CD4-positive, alpha-beta T cell (primary cell): ENCODE measurements around the gene AP4E1. TPM values are rescaled to one million over a fixed set of nuclear protein-coding genes. Genes with fewer than 3 reads are reported as not detected.

Experiments used
- ATAC-seq: fragments of 200-7000 bp; cut with Tn5 transposase; one replicate; pipeline ENCODE4 v1.10.0; 2022; ENCODE audit warnings: mild to moderate bottlenecking; ENCODE audit not compliant: poor library complexity
- CTCF ChIA-PET: fragments of 350-600 bp; sonication (Branson Sonifier 250); formaldehyde crosslinking; loops from one replicate; lab custom pipeline; 2021; ENCODE audit warnings: antibody characterized with exemption, inconsistent platforms; lab: Charles Lee
- POLR2A ChIA-PET: fragments of 350-600 bp; sonication (Branson Sonifier 250); formaldehyde crosslinking; loops from one replicate; lab custom pipeline; 2021; ENCODE audit warnings: antibody characterized with exemption, inconsistent platforms; lab: Charles Lee
- DNase-seq, 14 experiments: peaks; one replicate each; pipeline ENCODE4 v3.0.0-alpha.2; 2013 to 2020; ENCODE audit warnings: mixed read lengths in 2 of 14
- H3K27ac ChIP-seq, 2 donors: one replicate each; pipeline versions ENCODE4 v1.5.1 to v1.7.0; 2013; ENCODE audit warnings: low read length in 2 of 2, low read depth in 1 of 2, mild to moderate bottlenecking in 1 of 2
- H3K27me3 ChIP-seq, 2 experiments: 1 replicate in 1 of 2; 2 replicates in 1 of 2; pipeline versions ENCODE4 v1.6.1 to v1.7.0; 2013; ENCODE audit warnings: low read length in 2 of 2, control low read depth in 1 of 2, mild to moderate bottlenecking in 1 of 2, moderate library complexity in 1 of 2; ENCODE audit not compliant: insufficient read depth in 2 of 2, control insufficient read depth in 1 of 2
- H3K36me3 ChIP-seq: one replicate; pipeline ENCODE4 v1.6.1; 2013; ENCODE audit warnings: low read length, control low read depth; ENCODE audit not compliant: insufficient read depth
- H3K4me1 ChIP-seq: one replicate; pipeline ENCODE4 v1.6.1; 2013; ENCODE audit warnings: low read length, control low read depth; ENCODE audit not compliant: insufficient read depth
- H3K4me3 ChIP-seq: one replicate; pipeline ENCODE4 v1.5.1; 2013; ENCODE audit warnings: mild to moderate bottlenecking, low read length, moderate library complexity
- H3K9me3 ChIP-seq, 2 experiments: 1 replicate in 1 of 2; 2 replicates in 1 of 2; pipeline versions ENCODE4 v1.6.1 to v1.7.0; 2013; ENCODE audit warnings: low read length in 2 of 2, mild to moderate bottlenecking in 2 of 2, control low read depth in 1 of 2, moderate library complexity in 1 of 2; ENCODE audit not compliant: control insufficient read depth in 1 of 2, insufficient read depth in 1 of 2
- H3K27ac Mint-ChIP-seq: one replicate; pipeline ENCODE4 v1.8.0; 2020; ENCODE audit warnings: mixed read lengths
- H3K27me3 Mint-ChIP-seq: one replicate; pipeline ENCODE4 v1.8.0; 2021; ENCODE audit warnings: mixed read lengths
- H3K36me3 Mint-ChIP-seq: one replicate; pipeline ENCODE4 v1.8.0; 2021; ENCODE audit warnings: low read depth, mixed read lengths
- H3K4me1 Mint-ChIP-seq: one replicate; pipeline ENCODE4 v1.8.0; 2021; ENCODE audit warnings: low read depth, mixed read lengths
- H3K4me3 Mint-ChIP-seq: one replicate; pipeline ENCODE4 v1.8.0; 2020; ENCODE audit warnings: mild to moderate bottlenecking, mixed read lengths
- H3K9me3 Mint-ChIP-seq: one replicate; pipeline ENCODE4 v1.8.0; 2020; ENCODE audit warnings: mixed read lengths
- intact Hi-C, 2 experiments: fragments of 100-400 bp; cut with DNase I in 1 of 2; cut with micrococcal nuclease in 1 of 2; formaldehyde crosslinking; loops; one replicate each; pipeline versions ENCODE4 v1.15.1 to v1.9.0; 2023 to 2025; cut with DNase I, micrococcal nuclease
- total RNA-seq, 174 experiments: library from RNA in 2 of 174; stranded (reverse) in 2 of 174; gene quantifications; one replicate each; pipeline ENCODE4 v1.2.3 and lab custom pipeline; 2021 to 2026
- TF ChIP-seq, protein P1 (sequence below): fragments of 200-600 bp; IDR thresholded peaks from one replicate; pipeline ENCODE4 v1.8.0; 2022; ENCODE audit warnings: antibody characterized with exemption, mild to moderate bottlenecking

Gene AP4E1
- total RNA-seq, 2 experiments from 2014 or later: 6.3 to 6.6 TPM

DNA sequence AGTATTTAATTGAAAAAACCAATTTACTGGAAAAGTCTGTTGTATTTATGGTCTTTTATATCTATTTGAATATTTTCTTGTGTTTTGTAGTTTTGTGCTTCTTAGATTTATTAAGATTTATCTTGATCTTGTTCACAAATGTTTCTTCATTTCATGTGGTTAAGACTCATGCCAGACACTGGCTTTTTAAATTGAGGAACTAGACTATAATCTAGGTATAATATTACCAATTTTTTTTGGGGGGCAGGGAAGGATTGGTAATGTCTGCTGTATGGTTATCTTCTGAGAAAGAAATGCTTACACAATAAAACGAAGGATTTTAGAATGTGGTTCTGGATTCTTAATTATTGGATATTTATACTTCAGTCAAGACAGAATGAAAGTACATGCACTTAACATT is 24.9 kb downstream of the AP4E1 start:
- no peak overlapping the region for H3K4me3 ChIP-seq
- Mint-ChIP-seq H3K36me3 (peaks cover 72% of the 10 kb centered on the region), H3K4me3 (no peak overlapping the region), H3K27me3 (no peaks in the 10 kb centered on the region), H3K9me3 (no peaks in the 10 kb centered on the region), H3K4me1 (no peaks in the 10 kb centered on the region), H3K27ac (no peak overlapping the region)
- H3K27me3 ChIP-seq: no peaks in the 10 kb centered on the region
- ChIA-PET CTCF (no interaction called here), POLR2A (no interaction called here)
- no peak for ATAC-seq
- H3K36me3 ChIP-seq: peaks cover 41% of the 10 kb centered on the region
- no peak overlapping the region for H3K27ac ChIP-seq
- no peaks in the 10 kb centered on the region for H3K9me3 ChIP-seq
- no peak for DNase-seq
- H3K4me1 ChIP-seq: no peaks in the 10 kb centered on the region
- intact Hi-C loops: no loop called here
- TF ChIP-seq, protein P1, sequence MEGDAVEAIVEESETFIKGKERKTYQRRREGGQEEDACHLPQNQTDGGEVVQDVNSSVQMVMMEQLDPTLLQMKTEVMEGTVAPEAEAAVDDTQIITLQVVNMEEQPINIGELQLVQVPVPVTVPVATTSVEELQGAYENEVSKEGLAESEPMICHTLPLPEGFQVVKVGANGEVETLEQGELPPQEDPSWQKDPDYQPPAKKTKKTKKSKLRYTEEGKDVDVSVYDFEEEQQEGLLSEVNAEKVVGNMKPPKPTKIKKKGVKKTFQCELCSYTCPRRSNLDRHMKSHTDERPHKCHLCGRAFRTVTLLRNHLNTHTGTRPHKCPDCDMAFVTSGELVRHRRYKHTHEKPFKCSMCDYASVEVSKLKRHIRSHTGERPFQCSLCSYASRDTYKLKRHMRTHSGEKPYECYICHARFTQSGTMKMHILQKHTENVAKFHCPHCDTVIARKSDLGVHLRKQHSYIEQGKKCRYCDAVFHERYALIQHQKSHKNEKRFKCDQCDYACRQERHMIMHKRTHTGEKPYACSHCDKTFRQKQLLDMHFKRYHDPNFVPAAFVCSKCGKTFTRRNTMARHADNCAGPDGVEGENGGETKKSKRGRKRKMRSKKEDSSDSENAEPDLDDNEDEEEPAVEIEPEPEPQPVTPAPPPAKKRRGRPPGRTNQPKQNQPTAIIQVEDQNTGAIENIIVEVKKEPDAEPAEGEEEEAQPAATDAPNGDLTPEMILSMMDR: no peak

DNA sequence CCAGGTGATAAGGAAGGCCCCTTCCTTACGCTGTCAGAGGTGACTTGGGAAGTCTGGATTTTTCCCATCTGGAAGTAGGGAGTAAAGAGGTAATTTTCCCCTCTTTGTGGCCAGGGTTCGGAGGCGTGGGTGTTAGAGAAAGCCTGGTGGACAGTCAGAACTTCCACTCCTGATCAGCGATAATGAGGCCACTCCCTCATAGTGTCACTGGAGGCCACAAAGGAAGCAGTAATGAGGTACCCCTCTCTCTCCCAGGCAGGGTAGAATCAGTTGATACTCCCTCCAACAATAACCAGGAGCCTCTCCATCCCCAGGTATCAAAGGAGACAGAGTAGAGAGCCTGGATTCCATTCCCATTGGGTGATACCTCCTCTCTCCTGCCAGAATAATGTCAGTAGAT is 30.0 kb downstream of the AP4E1 start:
- Histone ChIP-seq H3K4me3 (no peak overlapping the region), H3K4me1 (no peaks in the 10 kb centered on the region), H3K27ac (no peak overlapping the region), H3K27me3 (no peaks in the 10 kb centered on the region), H3K36me3 (peaks cover 34% of the 10 kb centered on the region), H3K9me3 (no peaks in the 10 kb centered on the region)
- no peak overlapping the region for H3K27ac Mint-ChIP-seq
- intact Hi-C loops: no loop called here
- no peaks in the 10 kb centered on the region for H3K4me1 Mint-ChIP-seq
- ChIA-PET POLR2A (no interaction called here), CTCF (no interaction called here)
- DNase-seq (no peak), ATAC-seq (no peak)
- no peak overlapping the region for H3K4me3 Mint-ChIP-seq
- H3K27me3 Mint-ChIP-seq: no peaks in the 10 kb centered on the region
- H3K36me3 Mint-ChIP-seq: peaks cover 56% of the 10 kb centered on the region
- TF ChIP-seq, protein P1: no peak
- no peaks in the 10 kb centered on the region for H3K9me3 Mint-ChIP-seq

DNA sequence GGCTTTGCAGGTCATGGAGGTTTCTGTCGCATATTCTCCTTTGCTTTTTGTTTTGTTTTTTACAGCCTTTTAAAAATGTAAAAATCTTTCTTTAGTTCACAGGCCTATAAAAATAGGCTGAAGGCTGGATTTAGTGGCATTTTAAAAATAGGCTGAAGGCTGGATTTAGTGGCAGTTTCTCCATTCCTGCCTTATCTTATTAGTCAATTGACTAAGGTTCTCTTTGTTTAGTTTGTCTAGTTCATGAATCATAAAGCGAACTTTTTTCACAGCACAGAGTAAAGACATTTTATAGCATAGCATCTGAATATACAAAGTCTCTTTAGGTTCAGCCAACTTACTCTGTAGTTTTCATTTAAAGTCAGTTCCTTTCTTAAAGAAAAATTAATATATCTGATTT is 31.4 kb downstream of the AP4E1 start:
- H3K27me3 Mint-ChIP-seq: no peaks in the 10 kb centered on the region
- no peaks in the 10 kb centered on the region for H3K4me1 Mint-ChIP-seq
- no peak overlapping the region for H3K4me3 Mint-ChIP-seq
- Histone ChIP-seq H3K27me3 (no peaks in the 10 kb centered on the region), H3K4me3 (no peak overlapping the region), H3K9me3 (no peaks in the 10 kb centered on the region), H3K36me3 (peaks cover 46% of the 10 kb centered on the region), H3K4me1 (no peaks in the 10 kb centered on the region), H3K27ac (no peak overlapping the region)
- intact Hi-C loops: no loop called here
- H3K9me3 Mint-ChIP-seq: no peaks in the 10 kb centered on the region
- ATAC-seq (no peak), DNase-seq (no peak)
- POLR2A ChIA-PET: no interaction called here
- peaks cover 68% of the 10 kb centered on the region for H3K36me3 Mint-ChIP-seq
- CTCF ChIA-PET: no interaction called here
- no peak overlapping the region for H3K27ac Mint-ChIP-seq
- TF ChIP-seq, protein P1: no peak
